GM18858 (cell line): ENCODE data around the gene MINDY4.

Experiments used
- ATAC-seq: cut with Tn5 transposase; IDR thresholded peaks from one replicate; pipeline ENCODE4 v1.9.1; 2021; ENCODE audit not compliant: unreplicated experiment

Gene MINDY4

GRCh38 chr7:30771880-30772425 is 736 bp downstream of the MINDY4 start:
- peak; percentile 39 for ATAC-seq

DNA sequence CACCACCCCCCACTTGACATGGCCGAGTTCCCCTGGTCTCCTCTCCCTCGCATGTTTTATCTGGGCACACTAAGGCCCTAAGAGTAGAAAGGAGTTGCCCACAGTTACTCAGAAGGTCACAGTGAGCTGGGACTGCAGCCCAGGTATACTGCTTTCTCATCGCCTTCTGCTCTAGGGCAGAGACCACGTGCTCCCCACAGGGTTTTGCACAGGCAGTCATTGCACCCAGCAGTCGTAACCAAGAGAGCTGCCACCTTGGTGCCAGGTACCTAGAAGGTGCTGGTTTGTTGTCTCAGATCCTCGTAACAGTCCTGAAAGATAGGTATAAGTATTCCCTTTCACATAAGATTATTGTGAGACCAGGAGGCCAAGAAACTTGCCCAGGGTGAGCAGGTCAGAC is 1.8 kb downstream of the MINDY4 start:
- ATAC-seq = no peak

GRCh38 chr7:30775992-30776391 is 4.8 kb downstream of the MINDY4 start:
- ATAC-seq = no peak

DNA sequence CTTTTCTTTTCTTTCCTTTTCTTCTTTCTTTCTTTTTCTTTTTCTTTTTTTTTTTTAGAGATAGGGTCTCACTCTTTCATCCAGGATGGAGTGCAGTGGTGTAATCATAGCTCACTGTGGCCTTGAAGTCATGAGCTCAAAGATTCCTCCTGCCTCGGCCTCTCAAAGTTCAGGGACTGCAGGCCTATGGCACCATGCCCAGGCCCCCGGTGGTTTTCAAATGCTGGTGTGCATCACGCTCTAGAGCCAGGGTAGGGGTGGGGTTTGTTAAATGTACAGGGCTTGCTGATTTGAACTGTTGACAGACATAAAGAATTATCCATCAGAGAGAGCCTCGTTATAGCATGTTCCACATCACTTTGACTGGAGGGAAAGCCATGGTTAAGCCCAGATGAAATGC is 5.8 kb downstream of the MINDY4 start:
- ATAC-seq = no peak

DNA sequence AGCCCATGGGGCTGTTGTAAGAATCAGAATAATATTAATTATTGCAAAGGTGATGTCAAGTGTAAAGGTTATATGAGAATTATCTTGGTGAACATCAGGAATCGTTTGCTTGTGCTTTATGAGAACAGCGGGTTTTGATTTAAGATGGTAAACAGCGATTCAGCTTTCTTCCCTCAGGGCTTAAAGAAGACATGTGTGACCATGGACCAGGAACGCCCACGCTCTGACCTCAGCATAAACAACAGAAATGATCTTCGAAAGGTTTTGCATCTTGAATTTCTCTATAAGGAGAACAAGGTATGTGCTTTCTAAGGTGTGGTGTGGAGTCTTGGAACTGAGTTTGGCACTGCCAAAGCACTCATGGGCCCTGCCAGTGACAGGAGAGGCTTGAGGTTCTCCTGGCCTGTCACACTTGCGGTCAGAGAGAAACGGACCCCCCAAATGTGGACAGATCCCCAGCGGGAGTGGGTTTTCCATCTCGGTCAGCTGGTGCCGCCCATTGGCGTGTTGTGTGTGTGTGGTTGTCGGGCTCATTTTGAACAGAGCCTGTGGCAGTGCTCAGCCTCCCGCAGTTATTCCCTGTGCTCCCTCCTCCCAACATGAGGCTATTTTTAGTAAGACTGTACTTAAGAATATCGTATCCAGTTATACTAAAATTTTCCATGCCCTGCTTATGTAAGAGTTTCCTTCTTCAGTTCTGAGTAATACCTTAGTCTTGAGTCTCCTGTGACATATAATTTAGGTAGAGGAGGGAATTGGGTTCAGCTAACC is 7.2 kb downstream of the MINDY4 start:
- no peak for ATAC-seq

DNA sequence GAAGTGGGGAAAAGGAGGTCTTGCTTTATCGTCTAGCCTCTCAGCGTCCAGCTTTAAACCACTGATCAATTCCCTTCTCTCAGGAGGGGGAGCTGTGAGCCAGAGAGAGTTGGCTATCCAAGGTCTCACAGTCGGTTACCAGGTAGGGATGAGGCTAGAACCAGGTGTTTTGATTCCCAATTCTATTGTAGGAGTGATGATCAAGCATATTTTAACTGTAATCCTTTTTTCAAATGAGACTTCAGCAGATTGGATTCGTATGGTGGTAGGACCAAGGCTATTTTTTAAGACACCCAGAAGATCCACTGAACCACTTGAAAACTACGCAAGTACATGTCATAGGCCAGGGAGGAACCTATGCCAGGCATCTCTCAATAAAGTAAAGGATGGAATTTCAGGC is 8.4 kb downstream of the MINDY4 start:
- no peak for ATAC-seq

DNA sequence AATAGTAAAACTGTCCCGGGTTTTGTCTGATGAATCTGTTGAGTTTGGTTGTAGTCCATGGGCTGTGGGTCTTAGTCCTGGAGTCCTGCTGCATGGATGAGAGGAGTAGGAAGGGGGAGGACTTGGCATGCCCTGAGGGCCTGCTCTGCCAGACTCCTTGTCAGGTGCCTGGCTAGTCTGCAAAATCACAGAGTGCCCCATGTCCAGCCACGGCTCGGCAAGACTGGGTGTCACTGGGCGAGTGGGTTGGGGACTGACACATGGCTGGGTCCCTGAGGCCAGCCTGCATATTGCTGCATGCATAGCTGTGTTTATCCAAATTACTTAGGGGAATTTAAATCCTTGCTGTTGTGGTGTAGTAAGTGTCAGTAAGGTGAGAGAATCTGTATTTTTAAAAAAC is 9.7 kb downstream of the MINDY4 start:
- no peak for ATAC-seq

GRCh38 chr7:30782690-30783089 is 11.5 kb downstream of the MINDY4 start:
- no peak for ATAC-seq

DNA sequence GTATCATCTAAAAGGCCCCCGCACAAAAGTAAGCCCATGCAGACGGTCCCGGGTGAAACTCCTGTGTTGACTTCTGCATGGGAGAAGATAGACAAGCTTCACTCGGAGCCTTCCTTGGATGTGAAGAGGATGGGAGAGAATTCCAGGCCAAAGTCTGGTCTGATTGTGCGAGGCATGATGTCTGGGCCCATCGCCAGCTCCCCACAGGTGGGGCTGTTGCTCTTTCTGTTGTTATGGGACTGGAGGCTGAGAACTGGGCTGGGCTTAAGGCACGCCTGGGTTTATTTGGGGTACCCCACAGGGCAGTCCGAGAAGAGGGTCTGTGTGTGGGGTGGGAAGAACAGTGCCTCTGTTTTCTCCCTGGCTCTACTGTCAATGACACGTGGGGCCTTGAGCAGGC is 14.6 kb downstream of the MINDY4 start:
- ATAC-seq = no peak

- no peak for ATAC-seq
These were observed 16.3 kb downstream of the MINDY4 start for GRCh38 chr7:30787486-30787885.

- ATAC-seq = no peak
These were observed 17.6 kb downstream of the MINDY4 start for GRCh38 chr7:30788640-30789333.

GRCh38 chr7:30789334-30789711 is 18.1 kb downstream of the MINDY4 start:
- no peak for ATAC-seq

DNA sequence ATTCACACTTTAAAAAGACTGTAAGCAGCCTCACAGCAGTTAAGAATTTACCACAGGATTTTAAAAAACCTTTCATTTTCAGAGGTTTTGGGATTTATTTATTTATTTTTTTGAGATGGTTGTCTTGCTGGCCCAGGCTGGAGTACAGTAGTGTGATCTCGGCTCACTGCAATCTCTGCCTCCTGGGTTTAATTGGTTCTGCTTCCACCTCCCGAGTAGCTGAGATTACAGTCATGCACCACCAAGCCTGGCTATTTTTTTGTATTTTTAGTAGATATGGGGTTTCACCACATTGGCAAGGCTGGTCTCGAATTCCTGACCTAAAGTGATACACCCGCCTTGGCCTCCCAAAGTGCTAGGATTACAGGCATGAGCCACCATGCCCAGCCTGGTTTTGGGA is 19.1 kb downstream of the MINDY4 start:
- ATAC-seq = no peak

DNA sequence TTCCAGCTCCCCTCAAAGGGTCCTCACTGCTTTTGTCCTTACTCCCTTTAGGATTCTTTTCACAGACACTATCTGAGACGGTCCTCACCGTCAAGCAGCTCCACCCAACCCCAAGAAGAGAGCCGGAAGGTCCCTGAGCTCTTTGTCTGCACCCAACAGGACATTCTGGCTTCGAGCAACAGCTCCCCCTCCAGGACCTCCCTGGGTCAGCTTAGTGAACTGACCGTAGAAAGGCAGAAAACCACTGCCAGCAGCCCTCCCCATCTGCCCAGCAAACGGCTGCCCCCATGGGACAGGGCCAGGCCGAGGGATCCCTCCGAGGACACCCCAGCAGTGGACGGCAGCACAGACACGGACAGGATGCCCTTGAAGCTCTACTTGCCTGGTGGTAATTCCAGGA is 19.9 kb downstream of the MINDY4 start:
- no peak for ATAC-seq

GRCh38 chr7:30795161-30795948 is 24.1 kb downstream of the MINDY4 start:
- ATAC-seq = no peak

DNA sequence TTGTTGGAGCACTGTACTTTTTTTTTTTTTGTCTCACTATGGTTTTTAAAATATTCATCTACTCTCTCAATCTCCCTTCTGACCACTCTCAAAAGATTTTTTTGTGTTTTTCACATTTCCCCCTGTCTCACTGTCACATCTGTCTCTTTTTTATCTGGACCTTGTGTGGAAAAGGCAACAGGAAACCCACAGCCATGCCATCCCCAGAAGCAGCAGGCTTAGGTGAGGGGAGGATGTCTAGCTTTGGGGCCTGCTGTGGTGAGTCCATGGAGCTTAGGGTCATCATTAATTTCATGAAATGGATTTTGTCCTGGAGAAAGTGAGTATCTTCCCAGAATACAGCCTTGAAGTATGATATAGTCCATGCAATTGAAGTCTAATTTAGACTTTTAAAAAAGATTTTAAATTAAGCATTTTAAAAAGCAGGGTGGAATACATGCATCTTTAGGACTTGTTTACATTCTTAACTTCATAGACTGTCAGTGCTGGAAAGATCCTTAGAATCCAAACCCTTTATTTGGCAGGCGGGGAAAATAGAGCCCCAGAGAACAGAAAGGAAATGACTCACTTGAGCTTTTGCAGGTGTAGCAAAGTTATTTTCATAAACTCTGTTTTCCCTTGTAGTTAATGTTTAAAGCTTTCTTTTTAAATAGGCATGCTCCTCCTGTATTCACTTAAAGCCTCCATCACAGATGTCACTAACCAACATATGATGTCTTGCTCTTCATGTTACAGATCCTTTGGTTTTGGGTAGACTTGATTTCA is 25.1 kb downstream of the MINDY4 start:
- ATAC-seq = no peak

DNA sequence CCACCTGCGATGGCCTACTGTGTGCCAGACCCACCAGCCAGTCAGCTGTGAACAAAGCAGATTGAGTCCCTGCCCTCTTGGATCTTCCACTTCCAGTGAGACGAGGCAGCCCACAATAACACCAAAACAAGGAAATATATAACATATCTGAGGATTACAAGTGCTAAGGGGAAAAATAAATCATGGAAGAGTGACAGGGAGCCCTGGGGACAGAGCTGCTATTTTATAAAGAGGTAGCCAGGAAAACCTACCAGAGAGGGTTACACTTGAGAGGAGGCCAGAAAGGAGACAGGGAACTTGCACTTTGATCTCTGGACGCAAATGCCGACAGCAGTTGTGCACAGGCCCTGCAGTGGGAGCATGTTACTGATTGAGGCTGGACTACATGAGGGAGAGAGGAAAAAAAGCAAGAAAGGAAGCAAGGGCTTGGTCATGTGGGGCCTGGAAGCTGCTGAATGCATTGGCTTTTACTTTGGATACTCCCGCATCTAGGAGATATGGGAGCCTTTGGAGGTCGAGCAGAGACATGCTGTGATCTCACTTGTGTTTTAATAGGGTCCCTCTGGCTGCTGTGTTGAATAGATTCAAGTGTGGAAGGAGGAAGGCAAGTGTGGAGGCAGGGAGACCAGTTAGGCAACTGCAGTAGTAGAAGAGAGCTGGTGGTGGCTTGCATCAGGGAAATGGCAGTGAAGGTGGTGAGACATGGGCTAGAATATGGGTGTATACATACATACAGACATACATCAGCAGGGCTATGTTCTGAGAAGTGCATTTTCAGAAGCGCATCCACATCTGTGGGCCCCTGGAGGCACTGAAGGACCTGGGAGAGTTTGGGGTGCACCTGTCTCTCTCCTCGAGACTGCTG is 26.2 kb downstream of the MINDY4 start:
- no peak for ATAC-seq

GRCh38 chr7:30799206-30799975 is 28.2 kb downstream of the MINDY4 start:
- peak; percentile 70 for ATAC-seq

GRCh38 chr7:30799976-30800661 is 28.9 kb downstream of the MINDY4 start:
- ATAC-seq = no peak
